Occipital lobe (tissue), 2 donors: Measurements from ENCODE around the gene MRGPRE. TPM values are rescaled to one million over a fixed set of nuclear protein-coding genes. Genes with fewer than 3 reads are reported as not detected.

Experiments used
- DNase-seq: peaks from one replicate; lab custom pipeline; 2025; lab: John Stamatoyannopoulos, UW
- total RNA-seq: library from RNA; depleted of rRNA; stranded (reverse); fragments of >200 nt; gene quantifications from one replicate; pipeline ENCODE4 v1.2.3, GENCODE V29; 2014

The MRGPRE gene
- total RNA-seq, 1 donor from 2014 or later = not detected

DNA sequence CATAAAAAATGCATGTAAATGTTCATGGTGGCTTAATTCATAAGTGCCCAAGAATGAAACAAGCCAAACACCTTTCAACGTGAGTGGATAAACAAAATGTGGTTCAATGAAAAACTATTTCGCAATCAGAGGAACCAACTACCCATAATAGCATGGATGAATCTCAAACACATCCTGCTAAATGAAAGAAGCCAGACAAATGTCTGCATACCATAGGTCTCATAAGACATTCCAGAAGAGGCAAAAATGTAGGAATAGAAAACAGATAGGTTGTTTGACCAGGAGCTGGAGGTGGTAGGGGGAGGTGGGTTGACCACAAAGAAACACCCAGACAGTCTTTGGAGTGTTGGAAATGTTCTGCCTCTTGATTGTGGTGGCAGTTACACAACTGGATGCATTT lies 53.9 kb downstream of the MRGPRE start:
- no peak for DNase-seq

DNA sequence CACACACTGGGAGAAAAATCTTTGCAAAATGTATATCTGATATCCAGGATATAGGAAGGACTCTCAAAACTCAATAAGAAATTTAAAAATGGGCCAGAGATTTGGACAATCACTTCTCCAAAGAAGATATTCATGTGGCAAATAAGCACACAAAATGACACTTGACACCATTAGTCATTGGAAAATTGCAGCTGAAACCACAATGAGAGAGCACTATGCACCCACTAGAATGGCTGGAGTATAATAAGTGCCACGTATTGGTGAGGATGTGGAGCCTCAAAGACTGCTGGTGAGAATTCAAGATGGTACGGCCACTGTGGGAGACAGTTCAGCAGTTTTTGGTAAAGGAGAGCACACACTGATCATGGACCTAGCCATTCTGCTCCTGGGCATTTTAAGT lies 54.3 kb downstream of the MRGPRE start:
- no peak for DNase-seq

Other genes with a start within 250 kb of the MRGPRE start
- 207 TPM for gene NAP1L4, start 240.1 kb downstream of the MRGPRE start, total RNA-seq
- 35.7 TPM for gene CARS1, start 175.0 kb downstream of the MRGPRE start, total RNA-seq
- 31.2 TPM for gene OSBPL5, start 67.1 kb downstream of the MRGPRE start, total RNA-seq
- gene MRGPRG, start 13.6 kb downstream of the MRGPRE start, total RNA-seq = not detected
- 59.4 TPM for gene ZNF195, start 146.7 kb upstream of the MRGPRE start, total RNA-seq